ENCODE results near the gene PTGS1.
A peak's percentile ranks its signal among the peaks of the same experiment; 100 is the strongest.

DNA sequence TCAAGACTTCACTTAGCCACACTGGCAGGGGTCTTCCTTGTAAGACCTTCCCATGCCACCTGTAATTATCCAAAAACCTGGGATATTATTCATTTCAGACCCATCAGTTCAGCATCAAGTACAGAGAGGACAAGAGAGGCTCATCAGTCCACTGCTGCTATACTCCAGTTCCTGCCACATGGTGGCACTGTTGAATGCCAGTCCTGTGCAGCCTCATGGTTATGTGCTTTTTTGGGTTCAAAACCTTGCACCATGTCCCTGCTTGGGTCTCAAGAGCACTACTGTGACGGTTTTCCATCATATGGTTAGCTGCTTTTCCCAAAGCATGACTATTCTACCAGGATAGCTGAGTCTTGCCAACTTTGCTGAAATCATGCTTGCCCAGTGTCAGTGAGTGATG lies 8.5 kb downstream of the PTGS1 start:
- TF ChIP-seq, protein P1, sequence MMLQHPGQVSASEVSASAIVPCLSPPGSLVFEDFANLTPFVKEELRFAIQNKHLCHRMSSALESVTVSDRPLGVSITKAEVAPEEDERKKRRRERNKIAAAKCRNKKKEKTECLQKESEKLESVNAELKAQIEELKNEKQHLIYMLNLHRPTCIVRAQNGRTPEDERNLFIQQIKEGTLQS (CRISPR knock-in tag; IDR thresholded peaks at IDR 0.05) = no peak
- TF ChIP-seq, protein P2, sequence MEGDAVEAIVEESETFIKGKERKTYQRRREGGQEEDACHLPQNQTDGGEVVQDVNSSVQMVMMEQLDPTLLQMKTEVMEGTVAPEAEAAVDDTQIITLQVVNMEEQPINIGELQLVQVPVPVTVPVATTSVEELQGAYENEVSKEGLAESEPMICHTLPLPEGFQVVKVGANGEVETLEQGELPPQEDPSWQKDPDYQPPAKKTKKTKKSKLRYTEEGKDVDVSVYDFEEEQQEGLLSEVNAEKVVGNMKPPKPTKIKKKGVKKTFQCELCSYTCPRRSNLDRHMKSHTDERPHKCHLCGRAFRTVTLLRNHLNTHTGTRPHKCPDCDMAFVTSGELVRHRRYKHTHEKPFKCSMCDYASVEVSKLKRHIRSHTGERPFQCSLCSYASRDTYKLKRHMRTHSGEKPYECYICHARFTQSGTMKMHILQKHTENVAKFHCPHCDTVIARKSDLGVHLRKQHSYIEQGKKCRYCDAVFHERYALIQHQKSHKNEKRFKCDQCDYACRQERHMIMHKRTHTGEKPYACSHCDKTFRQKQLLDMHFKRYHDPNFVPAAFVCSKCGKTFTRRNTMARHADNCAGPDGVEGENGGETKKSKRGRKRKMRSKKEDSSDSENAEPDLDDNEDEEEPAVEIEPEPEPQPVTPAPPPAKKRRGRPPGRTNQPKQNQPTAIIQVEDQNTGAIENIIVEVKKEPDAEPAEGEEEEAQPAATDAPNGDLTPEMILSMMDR (CRISPR knock-in tag; IDR thresholded peaks at IDR 0.05) = peak; percentile 36; the same call in 1 of the 2 replicates
- no peak for TF ChIP-seq ZNF143 (CRISPR knock-in tag; IDR thresholded peaks at IDR 0.05)

All from HepG2 (cell line).